ENCODE results near the gene ASB15.

The ASB15 gene

GRCh38 chr7:123641901-123642300 lies 40.3 kb downstream of the ASB15 start:
- no peak overlapping the region for H3K4me3 ChIP-seq (ENCODE audit: low read depth, low read length)
- TF ChIP-seq CTCF (IDR thresholded peaks at IDR 0.05; ENCODE audit: borderline replicate concordance, insufficient read depth, low read depth, low read length), result no peak

GRCh38 chr7:123643495-123644441 lies 42.1 kb downstream of the ASB15 start:
- no peak for TF ChIP-seq CTCF (IDR thresholded peaks at IDR 0.05; ENCODE audit: borderline replicate concordance, insufficient read depth, low read depth, low read length)
- H3K4me3 ChIP-seq (ENCODE audit: low read depth, low read length), result no peak overlapping the region

- no peak for TF ChIP-seq CTCF (IDR thresholded peaks at IDR 0.05; ENCODE audit: borderline replicate concordance, insufficient read depth, low read depth, low read length)
- H3K4me3 ChIP-seq (ENCODE audit: low read depth, low read length), result no peak overlapping the region
Measured at GRCh38 chr7:123645516-123645915, 43.9 kb downstream of the ASB15 start.

- no peak overlapping the region for H3K4me3 ChIP-seq (ENCODE audit: low read depth, low read length)
- TF ChIP-seq CTCF (IDR thresholded peaks at IDR 0.05; ENCODE audit: borderline replicate concordance, insufficient read depth, low read depth, low read length), result no peak
Measured at GRCh38 chr7:123647106-123647730, 45.6 kb downstream of the ASB15 start.

- no peak overlapping the region for H3K4me3 ChIP-seq (ENCODE audit: low read depth, low read length)
- no peak for TF ChIP-seq CTCF (IDR thresholded peaks at IDR 0.05; ENCODE audit: borderline replicate concordance, insufficient read depth, low read depth, low read length)
Measured at GRCh38 chr7:123649964-123650363, 48.3 kb downstream of the ASB15 start.

- H3K4me3 ChIP-seq (ENCODE audit: low read depth, low read length), result no peak overlapping the region
- TF ChIP-seq CTCF (IDR thresholded peaks at IDR 0.05; ENCODE audit: borderline replicate concordance, insufficient read depth, low read depth, low read length), result no peak
Measured at GRCh38 chr7:123650595-123650994, 49.0 kb downstream of the ASB15 start.

All from GM12875 (cell line).